Effector CD4-positive, alpha-beta T cell (primary cell): Measurements from ENCODE around the gene FDX2.

Source experiments
- DNase-seq: peaks from one replicate; pipeline ENCODE4 v3.0.0-alpha.2; 2020

FDX2 gene

GRCh38 chr19:10332965-10333757, 17.3 kb upstream of the FDX2 start, which contains the start of gene RAVER1:
RAVER1 (minus strand) TSS chr19:10333529; CDS start chr19:10333507, 22 bp downstream.
- DNase-seq = peak; percentile 96

GRCh38 chr19:10332158-10332964, 16.5 kb upstream of the FDX2 start:
- no peak for DNase-seq

GRCh38 chr19:10329555-10329954, 13.7 kb upstream of the FDX2 start:
- DNase-seq = no peak

DNA sequence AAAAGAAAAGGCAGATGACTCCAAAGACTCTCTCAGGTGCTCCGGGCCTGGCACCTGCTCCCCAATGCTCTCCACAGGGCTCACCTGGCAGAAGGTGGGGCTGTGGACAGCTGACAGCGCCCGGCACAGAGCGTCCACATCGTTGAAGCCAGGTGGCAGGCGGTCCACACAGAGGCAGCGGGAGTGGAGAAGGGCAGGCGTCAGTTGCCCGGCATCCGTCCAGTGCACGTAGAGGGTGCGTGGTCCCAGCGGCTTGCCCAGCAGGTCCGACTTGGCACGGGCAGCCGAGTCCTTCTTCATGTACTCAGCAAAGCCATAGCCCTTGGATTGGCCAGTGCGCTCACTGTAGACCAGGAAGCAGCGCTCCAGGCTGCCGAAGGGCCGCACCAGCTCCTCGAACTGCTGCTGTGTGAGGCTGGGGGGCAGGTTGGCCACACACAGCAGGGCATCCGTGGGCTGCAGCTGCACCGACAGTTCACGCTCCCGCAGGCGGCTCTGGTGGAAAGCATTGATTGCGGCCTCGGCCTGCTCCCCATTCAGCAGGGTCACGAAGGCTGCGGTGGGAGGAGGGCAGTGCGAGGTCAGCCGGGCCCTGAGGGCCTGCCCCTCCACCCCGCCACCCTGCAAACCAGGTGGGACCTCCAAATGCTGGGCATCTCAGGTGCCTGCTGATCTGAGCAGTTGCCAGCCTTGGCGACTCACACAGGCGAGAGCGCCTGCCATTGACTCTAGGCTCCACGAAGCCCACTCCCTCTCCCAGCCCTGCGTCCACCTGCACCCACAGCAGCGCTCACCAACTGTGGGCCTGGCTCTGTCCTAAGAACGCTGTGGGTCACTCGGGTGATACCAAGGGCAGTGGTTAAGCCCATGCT, 13.0 kb upstream of the FDX2 start:
- no peak for DNase-seq

DNA sequence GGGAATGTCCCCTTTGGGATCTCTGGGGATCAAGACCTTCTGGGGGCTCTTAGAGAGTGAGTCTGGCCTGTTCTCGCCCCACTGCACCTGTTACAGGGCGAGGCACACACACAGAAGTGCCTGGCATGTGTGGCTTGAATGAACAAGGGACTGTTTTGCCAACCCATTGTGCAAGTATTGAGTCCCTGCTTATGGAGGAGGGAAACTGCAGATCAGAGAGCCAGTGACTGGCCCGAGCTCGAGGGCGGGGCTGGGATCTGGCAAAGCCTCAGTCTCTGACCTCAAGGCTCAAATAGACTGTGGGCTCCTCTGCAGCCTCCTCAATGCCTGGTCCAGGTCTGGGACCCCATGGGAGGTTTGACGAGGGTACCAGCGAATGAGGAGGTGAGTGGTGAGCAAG, 12.0 kb upstream of the FDX2 start:
- no peak for DNase-seq

- DNase-seq = no peak
Measured at GRCh38 chr19:10325732-10326131, 9.9 kb upstream of the FDX2 start.

- no peak for DNase-seq
Measured at GRCh38 chr19:10321874-10322835, 6.3 kb upstream of the FDX2 start.

GRCh38 chr19:10321417-10321797, 5.6 kb upstream of the FDX2 start:
- DNase-seq = no peak

DNA sequence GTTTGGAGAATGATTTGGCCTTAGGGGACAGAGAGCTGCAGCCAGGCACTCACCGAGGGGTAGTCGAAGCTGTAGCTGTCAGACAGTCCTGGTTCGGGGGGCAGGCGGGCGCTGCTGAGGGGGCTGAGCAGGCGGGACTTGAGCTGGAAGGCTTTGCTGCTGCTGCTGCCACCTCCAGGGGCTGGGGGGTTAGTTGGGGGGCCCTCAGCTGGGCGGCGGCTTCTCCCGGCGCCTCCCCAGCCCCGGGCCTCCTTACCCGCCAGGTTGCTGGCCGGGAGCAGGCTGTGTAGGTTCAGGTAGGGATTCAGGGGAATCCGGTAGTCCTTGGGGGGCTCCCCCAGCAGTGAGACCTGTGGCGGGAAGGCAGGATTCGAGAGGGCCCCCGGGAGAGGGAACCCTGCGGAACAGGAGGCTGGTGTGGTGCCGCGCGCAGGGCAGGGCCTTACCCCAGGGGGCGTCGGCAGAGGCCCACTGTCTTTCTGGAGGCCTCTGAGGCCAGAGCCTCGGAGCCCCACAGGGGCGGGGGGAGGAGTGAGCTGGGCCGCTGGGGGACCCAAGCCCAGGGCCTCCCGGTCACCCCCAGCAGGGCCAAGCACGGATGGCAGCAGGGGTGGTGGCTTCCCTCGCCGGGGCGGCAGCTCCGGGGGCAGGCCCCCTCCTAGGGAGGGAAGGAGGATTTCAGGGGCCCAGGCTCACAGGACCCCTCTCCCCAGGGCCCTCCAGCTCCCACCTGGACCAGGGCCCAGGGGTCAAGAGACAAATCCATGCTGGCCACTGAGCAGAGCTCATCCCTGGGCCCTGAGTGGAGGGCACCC, 5.0 kb upstream of the FDX2 start:
- no peak for DNase-seq

DNA sequence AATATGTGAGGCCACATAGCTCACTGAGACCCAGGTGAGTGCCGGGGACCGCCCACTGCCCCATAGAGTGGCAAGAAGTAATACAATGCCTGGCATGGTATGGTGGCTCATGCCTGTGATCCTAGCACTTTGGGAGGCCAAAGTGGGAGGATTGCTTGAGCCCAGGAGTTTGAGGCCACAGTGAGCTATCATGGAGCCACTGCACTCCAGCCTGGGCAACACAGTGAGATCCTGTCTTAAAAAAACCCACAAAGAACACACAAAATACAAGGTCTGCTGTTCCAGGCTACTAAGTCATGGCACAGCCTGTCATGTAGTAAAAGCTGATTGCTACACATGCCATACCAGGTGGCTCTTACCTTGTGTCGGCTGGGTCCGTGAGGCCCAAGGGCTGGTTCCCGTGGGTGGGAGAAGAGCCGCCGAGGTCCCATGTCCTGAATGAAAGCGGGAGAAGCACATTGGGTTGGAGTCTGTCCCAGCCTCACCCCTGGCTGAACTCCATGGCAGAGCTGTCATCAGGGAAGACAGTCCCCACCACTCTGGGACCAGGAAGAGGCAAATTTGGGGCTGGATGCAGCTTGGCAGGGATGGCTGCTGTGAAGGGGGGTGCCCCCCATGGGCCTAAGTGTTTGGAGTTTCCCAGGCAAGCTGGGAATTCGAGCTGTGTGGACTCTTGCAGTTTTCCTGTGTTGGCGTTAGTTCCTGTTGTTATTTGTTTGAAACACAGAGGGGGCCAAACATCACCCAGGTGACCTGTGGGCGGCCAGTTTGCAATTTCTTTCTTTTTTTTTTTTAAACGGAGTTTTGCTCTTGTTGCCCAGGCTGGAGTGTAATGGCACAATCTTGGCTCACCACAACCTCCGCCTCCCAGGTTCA, 3.2 kb upstream of the FDX2 start:
- no peak for DNase-seq

- no peak for DNase-seq
Measured at GRCh38 chr19:10317857-10318462, 2.1 kb upstream of the FDX2 start.

GRCh38 chr19:10317045-10317856, 1.4 kb upstream of the FDX2 start:
- DNase-seq = no peak

DNA sequence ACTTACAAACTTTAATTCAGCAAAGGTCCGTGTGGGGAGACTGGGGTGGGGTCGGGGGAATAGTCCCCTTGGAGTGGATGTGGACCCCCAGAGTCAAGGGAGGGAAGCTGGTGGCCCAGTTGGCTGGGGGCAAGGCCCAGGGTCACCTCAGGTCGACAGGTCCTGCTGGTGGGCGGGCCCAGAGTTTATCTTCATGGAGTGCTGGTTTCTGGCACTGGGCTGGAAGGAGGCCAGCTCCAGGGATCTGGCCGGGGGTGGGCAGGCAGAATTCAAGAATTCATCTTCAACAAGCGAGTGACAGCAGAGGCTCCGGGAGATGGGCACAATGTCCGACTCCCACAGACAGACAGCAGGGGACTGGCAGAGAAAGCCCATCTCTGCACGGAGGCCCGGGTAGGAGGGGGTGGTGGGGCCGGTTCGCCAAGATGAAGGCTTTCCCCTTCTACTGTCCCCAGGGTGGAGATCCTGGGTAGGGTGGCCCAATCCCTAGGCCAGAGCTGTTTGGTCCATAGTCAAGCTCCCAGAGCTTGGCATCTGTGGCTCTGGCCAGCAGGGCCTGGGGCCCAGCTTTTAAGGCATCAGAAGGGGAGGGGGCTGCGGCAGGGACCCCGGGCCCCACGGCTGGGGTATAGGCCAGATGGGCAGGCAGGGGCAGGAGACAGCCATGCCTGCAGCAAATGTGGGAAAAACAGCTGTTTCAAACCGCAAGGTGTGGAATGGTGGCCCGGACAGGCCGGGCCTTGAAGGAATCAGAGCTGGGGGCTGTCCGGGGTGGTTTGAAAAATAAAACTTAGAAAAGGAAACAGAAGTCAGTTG, 622 bp upstream of the FDX2 start:
- DNase-seq = no peak

DNA sequence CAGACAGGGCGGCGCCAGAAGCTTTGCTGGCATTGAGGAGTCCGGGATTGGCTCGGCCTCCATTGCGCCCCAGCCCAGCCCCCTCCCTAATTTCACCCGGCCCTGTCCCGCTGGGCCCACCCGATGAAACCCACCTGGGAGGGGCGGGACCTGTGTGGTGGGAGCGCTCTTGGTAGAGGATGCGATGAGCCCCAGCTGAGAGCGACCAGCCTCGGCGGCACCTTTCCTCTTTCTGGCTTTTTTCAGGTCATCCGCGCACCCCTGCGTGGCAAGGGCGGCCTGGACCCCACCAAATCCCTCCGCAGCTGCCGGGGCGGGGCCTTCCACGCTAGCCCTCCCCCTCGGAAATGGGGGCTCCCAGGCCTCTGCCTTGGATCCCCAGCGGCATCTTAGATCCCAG, 6.4 kb downstream of the FDX2 start, which contains the start of gene ZGLP1:
Gene ZGLP1 (minus strand): TSS at position 393 of the 400 bp plus-strand sequence.
- DNase-seq = no peak

GRCh38 chr19:10306327-10306726, 9.5 kb downstream of the FDX2 start:
- DNase-seq = no peak

DNA sequence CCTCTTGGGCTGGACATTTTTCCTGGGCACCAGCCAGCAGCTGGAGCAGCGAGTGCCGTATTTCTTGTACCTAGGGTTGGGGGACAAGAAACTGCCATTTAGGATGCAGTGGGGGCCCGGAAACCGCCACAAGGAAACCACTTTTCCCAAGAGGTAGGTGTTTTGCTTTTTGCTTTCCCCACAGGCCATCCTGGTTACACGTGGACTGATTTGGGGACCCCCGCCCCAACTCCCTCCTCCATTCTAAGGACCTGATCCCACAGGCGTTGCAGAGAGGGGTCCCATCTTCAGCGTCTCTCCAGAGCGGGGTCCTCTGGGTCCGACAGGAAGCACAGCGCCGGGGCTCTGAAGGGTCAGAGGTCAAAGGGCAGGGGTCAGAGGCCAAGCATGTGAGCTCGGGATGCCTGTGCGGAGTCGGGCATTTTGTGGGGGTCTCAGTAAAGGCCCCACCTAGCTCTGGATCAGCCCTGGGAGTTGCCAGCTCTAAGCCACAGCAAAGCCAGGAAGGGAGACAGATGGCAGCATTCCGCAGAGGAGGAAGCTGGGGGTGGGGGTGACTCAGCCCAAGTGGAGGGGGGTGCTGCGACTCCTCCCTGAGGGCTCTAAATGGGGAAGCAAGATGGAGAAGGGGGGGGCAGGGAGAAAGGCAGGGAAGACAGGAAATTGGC, 10.5 kb downstream of the FDX2 start:
- DNase-seq = no peak
